Measurements from ENCODE around the gene ADM2. TPM values are rescaled to one million over a fixed set of nuclear protein-coding genes. Genes with fewer than 3 reads are reported as not detected.

ADM2 gene
- total and polyA plus RNA-seq, 2 of the 13 experiments (the other 11 are each of a cell fraction or from before 2014, with no cell fraction given) = 1.2 to 3.0 TPM

GRCh38 chr22:50526108-50526833 lies 44.9 kb downstream of the ADM2 start (continued):
- TF ChIP-seq ZBED4 (CRISPR knock-in tag; IDR thresholded peaks at IDR 0.05; ENCODE audit: borderline replicate concordance) = no peak
- no peak for TF ChIP-seq KDM2A (CRISPR knock-in tag; IDR thresholded peaks at IDR 0.05; ENCODE audit: borderline replicate concordance, low read depth)
- peak; percentile 90 for TF ChIP-seq ZSCAN25 (CRISPR knock-in tag; IDR thresholded peaks at IDR 0.05)
- TF ChIP-seq GATA4 (IDR thresholded peaks at IDR 0.05; ENCODE audit: borderline replicate concordance, low read depth) = no peak; the same call in 1 of the 2 replicates
- no peak for TF ChIP-seq TEF (CRISPR knock-in tag; IDR thresholded peaks at IDR 0.05)
- TF ChIP-seq ATF2 (CRISPR knock-in tag; IDR thresholded peaks at IDR 0.05) = no peak
- TF ChIP-seq TSC22D2 (CRISPR knock-in tag; IDR thresholded peaks at IDR 0.05; ENCODE audit: borderline replicate concordance) = no peak
- TF ChIP-seq ZNF101 (CRISPR knock-in tag; IDR thresholded peaks at IDR 0.05; ENCODE audit: borderline replicate concordance, low read depth) = no peak
- TF ChIP-seq SMAD9 (CRISPR knock-in tag; IDR thresholded peaks at IDR 0.05) = no peak
- peak; percentile 45 for TF ChIP-seq PHF8 (CRISPR knock-in tag; IDR thresholded peaks at IDR 0.05)
- no peak for TF ChIP-seq ZNF781 (CRISPR knock-in tag; IDR thresholded peaks at IDR 0.05; ENCODE audit: borderline replicate concordance, not compliant biosample characterization)
- TF ChIP-seq MEIS1 (CRISPR knock-in tag; IDR thresholded peaks at IDR 0.05; ENCODE audit: borderline replicate concordance) = no peak
- no peak; the same call in 1 of the 2 replicates for TF ChIP-seq TOE1 (CRISPR knock-in tag; IDR thresholded peaks at IDR 0.05)
- no peak for TF ChIP-seq ZBTB1 (CRISPR knock-in tag; IDR thresholded peaks at IDR 0.05; ENCODE audit: borderline replicate concordance)
- peak; percentile 97 for TF ChIP-seq AGO1 (IDR thresholded peaks at IDR 0.05; ENCODE audit: low read depth, low read length, poor library complexity, severe bottlenecking)
- TF ChIP-seq HBP1 (CRISPR knock-in tag; IDR thresholded peaks at IDR 0.05; ENCODE audit: low read depth) = no peak; the same call in 1 of the 2 replicates
- peak; percentile 44 for TF ChIP-seq ASH2L (IDR thresholded peaks at IDR 0.05; ENCODE audit: insufficient read length, low read depth, low read length)
- no peak for TF ChIP-seq ZBTB39 (CRISPR knock-in tag; IDR thresholded peaks at IDR 0.05)
- peak; percentile 30; the same call in 1 of the 2 replicates for TF ChIP-seq HOXA3 (CRISPR knock-in tag; IDR thresholded peaks at IDR 0.05)

All from HepG2 (cell line).